Tibial artery (tissue), 4 donors: Measurements from ENCODE around the gene PCK2.

Source experiments
- DNase-seq, 2 donors: peaks; one replicate each; pipeline ENCODE4 v3.0.0-alpha.2; 2019
- H3K27ac ChIP-seq, 2 donors: fragments of 200-600 bp; sonication (generic) in 1 of 2; 1 replicate in 1 of 2; 2 replicates in 1 of 2; pipeline ENCODE4 v1.5.1; 2018 to 2019; ENCODE audit warnings: mild to moderate bottlenecking in 1 of 2
- H3K27me3 ChIP-seq, 2 donors: fragments of 200-600 bp; sonication (generic) in 1 of 2; one replicate each; pipeline versions ENCODE4 v1.5.1 to v1.6.0; 2016 to 2019
- H3K36me3 ChIP-seq, 3 donors: fragments of 200-600 bp; sonication (generic) in 2 of 3; one replicate each; pipeline ENCODE4 v1.5.1; 2016 to 2019; ENCODE audit warnings: mild to moderate bottlenecking in 2 of 3
- H3K4me1 ChIP-seq, 4 donors: fragments of 200-600 bp; sonication (generic) in 2 of 4; 1 replicate in 3 of 4; 2 replicates in 1 of 4; pipeline ENCODE4 v1.5.1; 2016 to 2019
- H3K4me3 ChIP-seq, 2 donors: fragments of 200-600 bp; sonication (generic) in 1 of 2; 1 replicate in 1 of 2; 2 replicates in 1 of 2; pipeline ENCODE4 v1.5.1; 2018 to 2019; ENCODE audit warnings: mild to moderate bottlenecking in 2 of 2
- H3K9me3 ChIP-seq, 3 donors: fragments of 200-600 bp; sonication (generic) in 1 of 3; one replicate each; pipeline ENCODE4 v1.5.1; 2016 to 2019
- CTCF ChIP-seq, 2 experiments: fragments of 200-600 bp in 1 of 2; fragments of 450-650 bp in 1 of 2; IDR thresholded peaks; one replicate each; pipeline ENCODE4 v1.5.1; 2017 to 2019; ENCODE audit warnings: antibody characterized with exemption in 2 of 2, mild to moderate bottlenecking in 1 of 2, moderate library complexity in 1 of 2
- intact Hi-C: fragments of 100-400 bp; cut with DNase I; formaldehyde crosslinking; loops from one replicate; pipeline ENCODE4 v1.15.0; 2023; ENCODE audit warnings: low total_unique reads

PCK2 gene

GRCh38 chr14:24106672-24107271 lies 12.7 kb downstream of the PCK2 start:
- no peak overlapping the region for H3K27ac ChIP-seq

GRCh38 chr14:24108336-24108874 lies 14.3 kb downstream of the PCK2 start:
- no peak for TF ChIP-seq CTCF (IDR thresholded peaks at IDR 0.05)
- Histone ChIP-seq H3K36me3 (peaks cover 0 to 10% (median 5%) of the 10 kb centered on the region in 3 donors), H3K27ac (no peak overlapping the region), H3K9me3 (no peaks in the 10 kb centered on the region), H3K4me1 (peaks cover 0 to 8% (median 5%) of the 10 kb centered on the region in 4 donors), H3K27me3 (no peaks in the 10 kb centered on the region), H3K4me3 (no peak overlapping the region)
- intact Hi-C loops: loop anchor here (5.0 kb wide), 2 partner anchors 51 to 96 kb away; no protein-coding TSS in a partner anchor
- no peak for DNase-seq

More at GRCh38 chr14:24106672-24107271, 12.7 kb downstream of the PCK2 start:
- H3K9me3 ChIP-seq: no peaks in the 10 kb centered on the region
- H3K4me1 ChIP-seq: peaks cover 0 to 5% (median 4%) of the 10 kb centered on the region in 4 donors
- TF ChIP-seq CTCF (IDR thresholded peaks at IDR 0.05): no peak
- H3K27me3 ChIP-seq: no peaks in the 10 kb centered on the region
- H3K36me3 ChIP-seq: peaks cover 0 to 18% (median 13%) of the 10 kb centered on the region in 3 donors
- intact Hi-C loops: loop anchor here (5.0 kb wide), 2 partner anchors 49 to 94 kb away; no protein-coding TSS in a partner anchor
- H3K4me3 ChIP-seq: no peak overlapping the region
- no peak for DNase-seq

- H3K27ac ChIP-seq: no peak overlapping the region
- TF ChIP-seq CTCF (IDR thresholded peaks at IDR 0.05): no peak
- H3K9me3 ChIP-seq: no peaks in the 10 kb centered on the region
- H3K36me3 ChIP-seq: no peaks in the 10 kb centered on the region
- intact Hi-C loops: no loop called here
- H3K4me1 ChIP-seq: peaks cover 0 to 11% (median 7%) of the 10 kb centered on the region in 4 donors
- no peak for DNase-seq
- H3K4me3 ChIP-seq: no peak overlapping the region
- no peaks in the 10 kb centered on the region for H3K27me3 ChIP-seq
Observed at GRCh38 chr14:24110060-24110459, 15.9 kb downstream of the PCK2 start.

- no peak for TF ChIP-seq CTCF (IDR thresholded peaks at IDR 0.05)
- no peak overlapping the region for H3K27ac ChIP-seq
- intact Hi-C loops: no loop called here
Observed at GRCh38 chr14:24110523-24110922, 16.4 kb downstream of the PCK2 start.

GRCh38 chr14:24113379-24113800 lies 19.3 kb downstream of the PCK2 start:
- peaks cover 0 to 31% (median 22%) of the 10 kb centered on the region in 4 donors for H3K4me1 ChIP-seq
- peaks cover 11 to 20% (median 16%) of the 10 kb centered on the region in 3 donors for H3K36me3 ChIP-seq
- H3K27ac ChIP-seq: peak overlapping the region; percentile 95 to 98
- TF ChIP-seq CTCF (IDR thresholded peaks at IDR 0.05): no peak
- no peaks in the 10 kb centered on the region for H3K27me3 ChIP-seq
- DNase-seq: no peak
- intact Hi-C loops: no loop called here
- no peaks in the 10 kb centered on the region for H3K9me3 ChIP-seq
- H3K4me3 ChIP-seq: peak overlapping the region; percentile 65 to 80

More at GRCh38 chr14:24110523-24110922, 16.4 kb downstream of the PCK2 start:
- Histone ChIP-seq H3K4me1 (peaks cover 0 to 13% (median 8%) of the 10 kb centered on the region in 4 donors), H3K4me3 (no peak overlapping the region), H3K9me3 (no peaks in the 10 kb centered on the region), H3K36me3 (no peaks in the 10 kb centered on the region), H3K27me3 (no peaks in the 10 kb centered on the region)
- DNase-seq: no peak
